GM18508 (cell line): ENCODE data around the gene OR6B1.
"Not testable (repeated sequence)": the region's sequence is repeated elsewhere in the genome, so short reads cannot be mapped to it uniquely, and the experiment has no call there.

Experiments
- ATAC-seq: cut with Tn5 transposase; IDR thresholded peaks from one replicate; pipeline ENCODE4 v1.9.1; 2021; ENCODE audit warnings: moderate number of reproducible peaks; ENCODE audit not compliant: insufficient read depth, unreplicated experiment

OR6B1 gene

DNA sequence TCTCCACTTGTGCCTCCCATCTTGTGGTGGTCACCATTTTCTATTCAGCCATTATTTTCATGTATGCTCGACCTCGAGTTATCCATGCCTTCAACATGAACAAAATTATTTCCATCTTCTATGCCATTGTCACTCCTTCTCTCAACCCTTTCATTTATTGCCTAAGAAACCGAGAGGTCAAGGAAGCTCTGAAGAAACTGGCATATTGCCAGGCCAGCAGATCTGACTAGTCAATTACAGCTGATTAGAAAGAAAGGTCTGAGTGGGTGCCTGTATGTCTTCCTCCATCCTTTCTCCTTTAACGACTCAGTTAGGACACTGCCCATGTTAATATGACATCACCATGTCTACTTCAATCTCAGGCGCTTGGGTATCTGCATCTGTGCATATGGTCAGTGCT lies 4.6 kb downstream of the OR6B1 start:
- no peak for ATAC-seq

DNA sequence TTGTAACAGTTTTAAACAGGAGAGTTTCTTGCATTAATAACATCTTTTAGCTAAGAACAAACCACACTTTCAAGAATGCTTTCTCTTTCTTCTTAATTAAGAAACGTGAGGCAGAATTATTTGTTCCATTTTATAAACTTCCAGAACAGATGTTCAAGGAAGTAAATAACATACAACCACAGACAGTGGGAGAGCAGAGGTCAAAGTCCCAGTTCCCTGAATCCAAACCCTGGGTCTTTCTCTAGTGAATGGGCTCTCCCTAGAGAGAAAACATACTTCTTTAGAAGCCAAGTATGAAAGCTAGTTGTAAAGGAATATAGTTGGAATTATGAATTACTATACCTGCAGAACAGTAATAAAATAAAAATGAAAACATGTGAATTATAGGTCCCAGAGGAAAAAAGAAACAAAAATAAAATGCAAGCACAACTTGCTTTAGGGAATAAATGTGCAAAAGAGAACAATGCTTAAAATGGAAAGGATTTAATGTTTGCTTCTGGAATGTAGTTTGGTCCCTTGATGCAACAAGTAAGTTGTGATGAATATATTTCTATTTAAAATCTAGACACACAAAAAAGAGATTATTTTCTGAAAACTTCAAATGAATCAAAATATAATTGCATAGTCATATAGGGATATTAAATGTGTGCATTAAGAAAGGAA lies 6.0 kb downstream of the OR6B1 start:
- ATAC-seq, result no peak

DNA sequence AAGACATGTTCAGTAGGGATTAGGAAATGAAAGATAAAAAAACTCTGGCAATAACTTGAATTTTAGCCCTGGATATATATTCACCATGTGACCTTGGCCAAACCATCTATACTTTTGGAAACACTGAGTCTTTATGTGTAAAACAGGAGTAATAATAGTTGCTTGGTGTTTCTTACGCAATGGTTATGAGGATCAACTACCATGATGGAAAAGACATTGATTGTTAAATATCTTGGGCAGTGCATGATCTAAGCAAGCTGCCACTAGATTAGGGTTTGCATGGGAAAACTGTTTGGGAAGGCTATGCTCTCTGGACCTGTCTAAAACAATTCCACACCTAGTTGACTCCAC lies 6.5 kb downstream of the OR6B1 start:
- no peak for ATAC-seq

DNA sequence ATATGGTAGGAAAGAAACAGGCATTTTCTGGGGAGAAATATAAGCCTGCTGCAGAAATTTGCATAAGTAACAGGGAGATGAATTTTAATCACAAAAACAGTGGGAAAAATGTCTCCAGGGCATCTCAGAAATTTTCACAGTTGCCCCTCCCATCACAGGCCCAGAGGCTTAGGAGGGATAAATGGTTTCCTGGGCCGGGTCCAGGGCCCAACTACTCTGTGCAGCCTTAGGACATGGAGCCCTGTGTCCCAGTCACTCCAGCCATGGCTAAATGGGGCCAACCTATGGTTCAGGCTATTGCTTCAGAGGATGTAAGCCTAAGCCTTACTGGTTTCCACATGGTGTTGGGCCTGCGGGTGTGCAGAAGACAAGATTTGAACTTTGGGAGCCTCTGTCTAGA lies 9.2 kb downstream of the OR6B1 start:
- ATAC-seq, result no peak

DNA sequence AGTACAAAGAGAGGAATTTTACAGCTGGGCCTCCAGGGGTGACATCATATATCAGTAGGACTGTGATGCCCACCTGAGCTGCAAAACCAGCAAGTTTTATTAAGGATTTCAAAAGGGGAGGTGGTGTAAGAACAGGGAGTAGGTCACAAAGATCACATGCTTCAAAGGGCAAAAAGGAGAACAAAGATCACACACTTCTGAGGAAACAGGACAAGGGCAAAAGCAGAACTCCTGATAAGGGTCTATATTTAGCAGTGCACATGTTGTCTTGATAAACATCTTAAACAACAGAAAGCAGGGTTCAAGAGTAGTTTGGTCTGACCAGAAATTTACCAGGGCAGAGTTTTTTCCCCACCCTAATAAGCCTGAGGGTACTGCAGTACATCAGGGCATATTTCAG lies 9.9 kb downstream of the OR6B1 start:
- ATAC-seq, result not testable (repeated sequence)

DNA sequence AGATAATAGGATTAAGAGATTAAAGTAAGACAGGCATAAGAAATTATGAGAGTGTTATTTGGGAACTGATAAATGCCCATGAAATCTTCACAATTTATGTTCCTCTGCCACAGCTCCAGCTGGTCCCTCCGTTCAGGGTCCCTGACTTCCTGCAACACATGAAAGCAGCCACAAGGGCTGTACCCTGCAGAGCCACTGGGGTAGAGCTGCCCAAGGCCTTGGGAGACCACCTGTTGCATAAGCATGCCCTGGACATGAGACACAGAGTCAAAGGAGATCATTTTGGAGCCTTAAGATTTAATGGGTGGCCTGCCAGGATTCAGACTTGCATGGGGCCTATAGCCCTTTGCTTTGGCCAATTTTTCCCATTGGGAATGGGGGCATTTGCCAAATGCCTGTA lies 10.7 kb downstream of the OR6B1 start:
- not testable (repeated sequence) for ATAC-seq

GRCh38 chr7:144011458-144012230 lies 11.5 kb downstream of the OR6B1 start:
- no peak for ATAC-seq

GRCh38 chr7:144018065-144018464 lies 17.9 kb downstream of the OR6B1 start:
- ATAC-seq, result no peak

DNA sequence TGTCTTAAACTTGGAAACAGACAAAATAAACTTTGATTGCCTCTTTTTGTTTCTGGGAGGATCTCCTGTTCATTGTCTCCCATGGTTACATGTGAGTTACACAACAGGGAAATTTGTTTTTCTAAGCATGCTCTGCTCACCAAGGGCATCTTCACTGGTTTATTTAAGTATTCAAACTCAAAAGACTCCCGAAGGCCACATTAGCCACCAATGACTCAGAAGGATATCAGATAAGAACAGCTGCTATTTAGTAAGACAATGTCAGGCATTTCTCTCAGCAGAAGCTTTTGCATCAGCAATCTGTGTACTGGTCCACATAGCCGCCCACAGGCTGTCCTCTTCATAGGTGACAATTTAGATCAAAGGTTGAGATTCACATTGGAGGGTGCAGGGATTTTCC lies 19.3 kb downstream of the OR6B1 start:
- no peak for ATAC-seq

DNA sequence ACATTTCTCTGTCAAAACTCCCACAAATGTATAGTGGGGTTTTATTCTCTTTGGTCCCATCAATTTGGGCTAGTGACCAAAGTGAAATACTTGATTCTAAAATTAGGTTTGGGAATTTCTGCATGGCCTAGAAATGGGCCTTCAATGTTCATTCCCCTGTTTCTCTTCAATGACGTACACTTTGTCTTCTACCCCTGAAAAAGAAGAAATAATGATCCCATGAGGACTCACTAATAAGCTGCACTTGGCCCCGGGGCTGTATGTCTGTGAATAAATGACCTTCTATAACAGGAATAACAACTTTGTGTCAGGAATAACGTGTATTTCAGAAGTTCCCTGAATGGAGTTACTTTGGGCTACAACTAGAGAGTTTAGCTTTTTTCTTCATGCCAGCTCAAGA lies 20.2 kb downstream of the OR6B1 start:
- no peak for ATAC-seq

DNA sequence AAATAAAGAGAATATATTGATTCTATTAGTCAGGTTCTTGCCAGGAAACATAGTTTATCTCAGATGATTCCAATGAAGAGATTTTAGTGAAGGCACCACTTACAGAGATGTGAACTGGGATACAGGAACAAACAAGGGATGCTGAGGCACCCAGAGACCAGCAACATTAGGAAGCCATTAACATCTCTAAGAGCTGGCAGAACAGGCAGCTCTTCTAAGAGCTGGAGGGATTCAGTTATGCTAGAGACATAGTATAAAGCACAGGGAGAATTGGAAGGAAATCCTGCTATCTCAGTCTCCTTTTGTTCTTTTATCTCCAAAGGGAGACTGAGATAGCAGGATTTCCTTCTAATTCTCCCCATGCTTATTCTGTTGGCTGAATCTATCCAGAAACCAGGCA lies 22.0 kb downstream of the OR6B1 start:
- ATAC-seq, result no peak

DNA sequence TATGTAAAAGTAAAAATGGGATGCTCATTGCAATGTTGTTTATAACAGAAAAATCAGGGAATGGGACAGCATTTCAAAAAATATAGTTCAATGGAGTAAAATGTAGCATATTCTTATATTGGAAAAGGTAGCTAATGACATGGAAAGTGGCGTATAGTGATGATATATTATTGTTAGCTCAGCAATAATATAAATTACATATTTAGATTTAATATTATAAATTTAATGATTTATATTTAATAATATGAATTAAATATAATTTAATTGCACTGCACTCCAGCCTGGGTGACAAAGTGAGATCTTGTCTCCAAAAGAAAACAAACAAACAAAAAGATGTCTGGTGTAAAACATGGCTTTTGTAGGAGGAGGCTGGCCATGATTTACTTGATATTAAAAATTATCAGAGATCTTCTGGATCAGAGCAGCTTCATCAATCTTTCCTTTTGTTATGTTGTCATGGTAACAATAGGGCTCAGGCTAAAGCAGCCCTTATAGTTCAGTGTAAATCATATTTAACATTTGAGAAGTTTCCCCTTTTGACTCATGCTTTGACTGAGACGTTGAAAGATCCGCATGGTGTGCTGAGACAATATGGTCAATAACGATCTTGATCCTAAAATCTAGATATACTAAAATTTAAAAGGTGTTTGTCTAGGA lies 23.2 kb downstream of the OR6B1 start:
- no peak for ATAC-seq

- ATAC-seq, result no peak
These were observed 24.1 kb downstream of the OR6B1 start for GRCh38 chr7:144024213-144024612.

GRCh38 chr7:144026203-144026883 lies 26.2 kb downstream of the OR6B1 start:
- no peak for ATAC-seq

DNA sequence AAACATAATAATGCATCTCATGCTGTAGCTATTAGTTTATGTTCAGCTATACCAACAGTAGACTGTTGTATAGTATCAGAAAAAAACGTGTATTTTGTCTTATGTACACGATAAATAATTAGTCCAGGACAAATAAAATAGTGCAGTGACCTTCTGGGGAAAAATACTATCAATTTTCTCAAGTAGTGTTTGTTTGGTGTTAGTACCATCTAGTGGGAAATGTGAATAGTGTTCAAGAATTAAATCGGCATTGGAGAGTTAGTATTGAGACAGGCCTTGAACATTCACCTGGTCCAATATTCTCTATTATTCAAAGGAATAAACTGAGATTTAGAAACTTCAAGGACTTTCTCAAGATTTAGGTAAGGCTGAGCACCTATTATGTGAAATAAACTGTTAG lies 26.9 kb downstream of the OR6B1 start:
- ATAC-seq, result no peak

DNA sequence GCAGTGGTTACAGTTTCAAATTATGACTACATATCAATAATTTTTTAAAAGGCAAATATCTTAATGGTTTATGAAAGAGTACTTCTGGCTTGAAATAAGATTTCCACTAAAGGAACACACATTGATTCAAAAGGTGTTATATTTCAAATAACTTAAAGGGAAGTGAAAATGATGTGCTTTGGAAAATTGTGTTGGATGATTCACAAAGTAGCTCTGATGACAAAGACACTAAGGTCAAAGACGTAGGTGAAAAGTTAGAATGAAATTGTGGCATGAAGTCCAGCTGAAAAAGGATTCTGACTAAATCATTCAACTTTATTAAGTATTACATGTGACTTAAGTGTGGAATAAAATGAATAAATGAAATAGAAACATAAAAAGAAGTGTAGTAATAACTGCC lies 27.9 kb downstream of the OR6B1 start:
- ATAC-seq, result no peak

GRCh38 chr7:144028547-144028946 lies 28.4 kb downstream of the OR6B1 start:
- no peak for ATAC-seq

DNA sequence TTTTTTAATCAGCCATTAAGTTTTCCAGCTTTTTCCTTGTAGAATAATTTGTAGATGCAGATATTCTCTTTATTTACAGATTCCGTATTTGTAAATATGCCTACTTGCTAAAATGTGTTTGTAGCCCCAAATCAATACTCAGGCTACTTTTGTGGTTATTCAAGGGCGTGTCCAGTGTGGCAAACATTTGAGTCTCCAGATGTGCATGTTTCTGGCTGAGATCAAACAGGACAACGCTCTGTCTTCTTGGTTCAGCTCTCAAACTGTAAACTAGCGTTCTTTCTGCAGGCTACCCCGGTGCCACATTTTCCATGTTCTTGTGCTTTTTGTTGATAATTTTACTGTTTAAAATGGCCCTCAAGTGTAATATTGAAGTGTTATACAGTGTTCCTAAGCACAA lies 32.4 kb downstream of the OR6B1 start:
- ATAC-seq, result no peak

DNA sequence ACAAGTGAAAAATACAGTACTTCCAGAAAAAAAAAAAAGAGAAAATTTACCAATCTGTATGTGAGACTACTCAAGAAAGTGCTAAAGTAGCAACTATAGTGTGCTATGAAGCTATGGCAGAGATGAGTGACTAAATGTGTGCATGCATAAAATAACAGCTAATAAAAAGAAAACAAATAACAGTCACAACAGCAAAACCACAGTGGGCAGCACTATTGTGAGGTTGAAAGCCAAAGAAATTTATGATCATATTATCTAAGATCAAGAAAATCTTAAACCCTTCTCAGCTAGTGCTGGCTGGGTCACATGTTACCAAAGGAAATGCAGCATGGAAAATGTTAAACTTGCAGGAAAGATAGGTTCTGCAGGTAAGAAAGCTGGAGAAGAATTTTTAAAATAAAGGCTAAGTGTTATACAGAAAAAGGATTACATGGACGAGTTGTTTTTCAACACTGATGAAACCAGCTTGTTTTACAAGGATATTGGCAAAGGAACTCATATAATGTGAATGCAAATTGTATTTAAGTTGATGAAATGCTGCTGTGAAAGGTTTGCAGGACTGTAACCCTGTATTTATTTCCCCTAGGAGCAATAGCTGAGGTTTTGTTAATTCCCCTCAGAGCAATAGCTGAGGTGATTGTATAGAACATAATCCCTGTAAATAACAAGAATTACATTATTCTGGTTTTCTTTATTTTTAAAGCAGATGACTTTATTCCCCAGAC lies 33.0 kb downstream of the OR6B1 start:
- ATAC-seq, result no peak

DNA sequence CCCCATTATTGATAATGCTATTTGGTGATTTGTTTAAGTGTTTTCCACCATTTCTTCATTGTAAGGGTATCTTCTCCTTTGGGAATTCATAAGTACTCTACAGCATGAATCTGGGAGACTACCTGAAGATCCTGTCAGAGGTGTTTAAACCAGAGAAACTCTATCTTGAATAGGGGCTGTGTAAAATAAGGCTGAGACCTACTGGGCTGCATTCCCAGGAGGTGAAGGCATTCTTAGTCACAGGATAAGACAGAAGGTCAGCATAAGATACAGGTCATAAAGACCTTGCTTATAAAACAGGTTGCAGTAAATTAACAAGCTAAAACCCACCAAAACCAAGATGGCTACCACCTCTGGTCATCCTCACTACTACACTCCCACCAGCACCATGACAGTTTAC lies 35.3 kb downstream of the OR6B1 start:
- no peak for ATAC-seq
